Parathyroid adenoma (tissue), 2 donors: ENCODE measurements around the gene APOB.

Source experiments
- H2AFZ ChIP-seq: fragments of 300-600 bp; sonication (generic); one replicate; pipeline ENCODE4 v1.7.0; 2017; ENCODE audit warnings: antibody characterized with exemption, mild to moderate bottlenecking
- H3K27ac ChIP-seq: fragments of 300-600 bp; sonication (generic); one replicate; pipeline ENCODE4 v1.7.0; 2017
- H3K27me3 ChIP-seq: fragments of 300-600 bp; sonication (generic); one replicate; pipeline ENCODE4 v1.7.0; 2017; ENCODE audit warnings: low read length; ENCODE audit not compliant: control insufficient read depth, insufficient read depth
- H3K36me3 ChIP-seq: fragments of 300-600 bp; sonication (generic); one replicate; pipeline ENCODE4 v1.7.0; 2017; ENCODE audit warnings: low read length; ENCODE audit not compliant: control insufficient read depth, insufficient read depth
- H3K4me1 ChIP-seq: fragments of 300-600 bp; sonication (generic); one replicate; pipeline ENCODE4 v1.7.0; 2017; ENCODE audit warnings: control low read depth
- H3K4me2 ChIP-seq: fragments of 300-600 bp; sonication (generic); one replicate; pipeline ENCODE4 v1.7.0; 2017; ENCODE audit warnings: low read length
- H3K4me3 ChIP-seq: fragments of 300-600 bp; sonication (generic); one replicate; pipeline ENCODE4 v1.7.0; 2017; ENCODE audit warnings: low read depth, low read length
- H3K79me2 ChIP-seq: fragments of 300-600 bp; sonication (generic); one replicate; pipeline ENCODE4 v1.7.0; 2017; ENCODE audit warnings: control low read depth
- H3K9ac ChIP-seq: fragments of 300-600 bp; sonication (generic); one replicate; pipeline ENCODE4 v1.7.0; 2017; ENCODE audit warnings: mild to moderate bottlenecking
- H3K9me3 ChIP-seq: fragments of 300-600 bp; sonication (generic); one replicate; pipeline ENCODE4 v1.7.0; 2017; ENCODE audit warnings: low read length; ENCODE audit not compliant: control insufficient read depth
- TF ChIP-seq, protein P1 (sequence below): fragments of 300-600 bp; sonication (generic); IDR thresholded peaks from one replicate; pipeline ENCODE4 v1.7.0; 2017; ENCODE audit warnings: antibody characterized with exemption, mild to moderate bottlenecking
- donor health status: primary hyperparathyroidism.

The APOB gene

GRCh38 chr2:21078296-21078695 lies 34.4 kb upstream of the APOB start:
- Histone ChIP-seq H3K36me3 (no peaks in the 10 kb centered on the region), H3K9me3 (no peaks in the 10 kb centered on the region), H3K4me2 (no peak overlapping the region), H3K4me1 (no peaks in the 10 kb centered on the region), H3K79me2 (no peaks in the 10 kb centered on the region), H3K4me3 (no peak overlapping the region), H3K27me3 (no peaks in the 10 kb centered on the region), H3K9ac (no peak overlapping the region), H2AFZ (no peak overlapping the region), H3K27ac (no peak overlapping the region)
- TF ChIP-seq, protein P1, sequence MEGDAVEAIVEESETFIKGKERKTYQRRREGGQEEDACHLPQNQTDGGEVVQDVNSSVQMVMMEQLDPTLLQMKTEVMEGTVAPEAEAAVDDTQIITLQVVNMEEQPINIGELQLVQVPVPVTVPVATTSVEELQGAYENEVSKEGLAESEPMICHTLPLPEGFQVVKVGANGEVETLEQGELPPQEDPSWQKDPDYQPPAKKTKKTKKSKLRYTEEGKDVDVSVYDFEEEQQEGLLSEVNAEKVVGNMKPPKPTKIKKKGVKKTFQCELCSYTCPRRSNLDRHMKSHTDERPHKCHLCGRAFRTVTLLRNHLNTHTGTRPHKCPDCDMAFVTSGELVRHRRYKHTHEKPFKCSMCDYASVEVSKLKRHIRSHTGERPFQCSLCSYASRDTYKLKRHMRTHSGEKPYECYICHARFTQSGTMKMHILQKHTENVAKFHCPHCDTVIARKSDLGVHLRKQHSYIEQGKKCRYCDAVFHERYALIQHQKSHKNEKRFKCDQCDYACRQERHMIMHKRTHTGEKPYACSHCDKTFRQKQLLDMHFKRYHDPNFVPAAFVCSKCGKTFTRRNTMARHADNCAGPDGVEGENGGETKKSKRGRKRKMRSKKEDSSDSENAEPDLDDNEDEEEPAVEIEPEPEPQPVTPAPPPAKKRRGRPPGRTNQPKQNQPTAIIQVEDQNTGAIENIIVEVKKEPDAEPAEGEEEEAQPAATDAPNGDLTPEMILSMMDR, result no peak

DNA sequence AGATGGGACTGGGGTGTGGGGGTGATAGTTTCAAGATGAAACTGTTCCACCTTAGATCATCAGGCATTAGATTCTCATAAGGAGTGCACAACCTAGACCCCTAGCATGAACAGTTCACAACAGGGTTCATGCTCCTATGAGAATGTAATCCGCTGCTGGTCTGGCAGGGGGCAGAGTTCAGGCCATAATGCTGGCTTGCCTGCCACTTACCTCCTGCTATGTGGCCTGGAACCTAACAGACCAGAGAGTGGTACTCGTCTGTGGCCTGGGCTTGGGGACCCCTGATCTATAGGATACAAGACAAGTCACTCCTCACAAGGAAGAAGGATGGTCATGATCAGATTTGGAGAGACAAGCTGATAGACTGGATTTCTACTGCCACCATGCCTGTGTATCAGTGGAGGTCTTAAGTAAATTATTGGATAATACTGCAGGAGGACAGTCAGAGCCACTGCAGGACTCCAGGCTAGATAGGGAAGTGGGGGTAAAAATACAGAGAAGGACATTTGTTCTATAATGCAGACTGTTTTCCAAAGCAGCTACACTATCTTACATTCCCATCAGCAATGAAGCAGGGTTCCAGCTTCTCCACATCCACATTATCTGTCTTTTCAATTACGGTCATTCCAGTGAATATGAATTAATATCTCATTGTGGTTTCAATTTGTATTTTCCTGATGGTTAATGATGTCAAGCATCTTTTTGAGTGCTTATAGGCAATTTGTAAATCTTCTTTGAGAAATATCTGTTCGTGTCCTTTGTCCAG lies 28.8 kb upstream of the APOB start:
- H3K9me3 ChIP-seq, result no peaks in the 10 kb centered on the region
- no peak overlapping the region for H3K9ac ChIP-seq
- no peaks in the 10 kb centered on the region for H3K27me3 ChIP-seq
- TF ChIP-seq, protein P1, result no peak
- no peak overlapping the region for H3K27ac ChIP-seq
- H3K79me2 ChIP-seq, result no peaks in the 10 kb centered on the region
- no peaks in the 10 kb centered on the region for H3K4me1 ChIP-seq
- no peaks in the 10 kb centered on the region for H3K36me3 ChIP-seq
- H3K4me2 ChIP-seq, result no peak overlapping the region
- H3K4me3 ChIP-seq, result no peak overlapping the region
- H2AFZ ChIP-seq, result no peak overlapping the region

DNA sequence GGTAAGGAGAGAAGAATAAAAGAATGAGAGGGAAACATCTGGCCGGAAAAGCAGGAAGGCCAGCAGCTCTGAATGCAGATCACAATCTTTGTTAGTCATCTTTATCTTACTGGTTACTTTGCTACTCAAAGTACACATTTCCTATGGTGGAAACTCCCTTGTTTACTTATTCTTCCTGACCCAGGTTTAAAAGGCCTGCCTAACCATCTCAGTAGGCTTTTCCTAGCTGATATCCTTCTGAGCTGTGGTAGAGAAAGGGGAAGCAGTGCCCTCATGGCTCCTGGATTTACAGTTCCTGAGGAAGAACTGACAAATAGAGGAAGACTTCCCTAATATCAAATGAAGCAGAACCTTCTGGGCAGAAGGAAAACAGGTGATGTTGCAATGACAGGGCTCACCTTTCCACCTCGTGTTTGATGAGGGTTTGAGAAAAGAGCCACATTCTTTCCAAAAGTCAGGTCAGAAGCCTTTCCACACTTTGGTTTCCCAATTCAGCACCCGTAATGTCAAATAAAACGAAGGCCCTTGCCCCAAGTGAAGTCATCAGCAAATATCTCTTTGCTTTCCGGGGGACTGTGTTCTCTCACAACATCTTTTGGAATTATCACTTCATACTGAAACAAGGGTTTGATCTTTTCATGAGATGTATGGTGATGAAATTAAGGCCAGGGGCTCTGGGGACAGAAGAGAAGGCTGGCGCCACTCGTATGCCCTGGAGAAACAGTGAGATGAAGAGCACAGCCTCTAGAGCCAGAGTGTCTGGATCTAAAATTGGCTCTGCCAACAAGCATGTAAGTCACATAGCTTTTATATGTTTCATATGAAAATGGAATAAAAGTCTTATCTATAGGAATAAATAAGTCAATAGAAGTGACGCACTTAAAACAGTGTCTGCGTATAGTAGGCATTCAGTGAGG lies 26.7 kb upstream of the APOB start:
- H3K79me2 ChIP-seq, result no peaks in the 10 kb centered on the region
- H3K4me2 ChIP-seq, result no peak overlapping the region
- H2AFZ ChIP-seq, result no peak overlapping the region
- H3K36me3 ChIP-seq, result no peaks in the 10 kb centered on the region
- H3K9me3 ChIP-seq, result no peaks in the 10 kb centered on the region
- no peak overlapping the region for H3K27ac ChIP-seq
- no peak overlapping the region for H3K9ac ChIP-seq
- no peaks in the 10 kb centered on the region for H3K4me1 ChIP-seq
- H3K27me3 ChIP-seq, result no peaks in the 10 kb centered on the region
- H3K4me3 ChIP-seq, result no peak overlapping the region
- TF ChIP-seq, protein P1, result no peak

DNA sequence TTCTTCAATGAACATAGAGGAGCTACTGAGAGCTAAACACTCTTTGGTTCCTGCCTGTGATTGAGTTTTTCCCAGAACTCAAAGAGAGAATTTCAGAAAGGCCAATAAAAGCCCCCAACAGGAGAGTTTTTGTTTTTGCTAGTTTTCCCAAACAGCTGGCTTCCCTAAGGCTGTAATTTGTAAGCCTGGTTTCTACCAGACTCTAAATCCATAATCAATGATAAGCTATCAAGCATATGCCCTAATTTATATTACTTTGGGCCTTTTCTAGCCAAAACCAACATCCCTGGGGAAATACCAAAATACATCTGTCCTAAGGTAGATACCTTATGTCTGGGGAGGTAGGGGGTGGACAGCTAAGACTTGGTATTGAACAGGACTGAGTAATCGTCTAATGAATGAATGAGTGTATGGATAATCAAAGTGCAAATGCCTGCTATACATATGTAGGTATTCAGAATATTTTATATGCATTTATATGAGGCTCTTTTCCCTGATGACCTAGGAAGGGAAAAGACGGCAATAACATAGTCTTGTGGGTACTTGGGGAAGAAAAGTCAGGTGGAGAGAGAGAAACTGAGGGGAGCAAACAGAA lies 26.0 kb upstream of the APOB start:
- H3K27me3 ChIP-seq, result no peaks in the 10 kb centered on the region
- H3K4me3 ChIP-seq, result no peak overlapping the region
- H3K79me2 ChIP-seq, result no peaks in the 10 kb centered on the region
- H3K9me3 ChIP-seq, result no peaks in the 10 kb centered on the region
- no peaks in the 10 kb centered on the region for H3K36me3 ChIP-seq
- H3K4me1 ChIP-seq, result no peaks in the 10 kb centered on the region
- no peak overlapping the region for H3K4me2 ChIP-seq
- H3K27ac ChIP-seq, result no peak overlapping the region
- no peak overlapping the region for H2AFZ ChIP-seq
- TF ChIP-seq, protein P1, result no peak
- no peak overlapping the region for H3K9ac ChIP-seq
